Measurements from ENCODE around the gene STIM1.

- TF ChIP-seq GATA2 (IDR thresholded peaks at IDR 0.05; ENCODE audit: low read depth, low read length) (no peak), GATA3 (IDR thresholded peaks at IDR 0.05; ENCODE audit: low read depth, low read length) (no peak)
Measured at GRCh38 chr11:3825473-3826154, 29.9 kb upstream of the STIM1 start.
